ENCODE measurements around the gene LIPE. TPM values are rescaled to one million over a fixed set of nuclear protein-coding genes. Genes with fewer than 3 reads are reported as not detected.

The LIPE gene
- total RNA-seq, 2 experiments from 2014 or later = 24.8 to 25.1 TPM

DNA sequence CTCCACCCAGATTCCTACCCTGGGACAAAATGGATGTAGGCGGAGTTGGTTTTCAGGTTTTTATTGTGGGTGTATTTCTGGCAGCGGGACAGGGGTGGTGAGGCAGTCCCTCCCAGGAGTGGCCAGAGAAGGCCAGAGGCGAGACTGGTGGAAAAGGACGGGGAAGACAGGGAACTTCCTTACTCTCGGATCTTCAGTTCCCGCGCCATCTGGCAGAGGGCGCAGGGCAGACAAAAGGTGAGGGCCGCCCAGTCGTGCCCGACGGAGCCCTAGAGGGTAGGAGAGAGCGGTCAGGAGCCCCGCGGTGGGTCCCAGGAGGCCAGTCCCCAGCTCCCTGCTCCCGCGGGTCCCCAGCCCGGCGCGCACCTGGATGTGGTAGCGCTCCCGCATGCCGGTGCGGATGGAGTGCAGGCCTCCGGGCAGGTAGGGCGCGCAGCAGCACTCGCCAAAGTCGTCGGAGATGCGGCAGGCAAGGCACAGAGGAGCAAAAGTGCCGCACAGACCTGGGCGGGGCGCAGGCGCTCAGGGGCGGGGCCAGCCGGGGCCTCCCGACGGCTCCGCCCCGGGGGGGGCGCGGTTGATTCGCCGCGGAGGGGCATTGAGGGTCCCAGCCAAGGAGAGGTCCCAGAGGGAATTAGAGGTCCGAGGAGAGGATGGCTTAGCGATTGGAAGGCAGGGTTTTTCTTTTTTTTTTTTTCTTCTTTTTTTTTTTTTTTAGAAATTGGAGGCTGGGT is 40.0 kb downstream of the LIPE start:
- H3K27ac Mint-ChIP-seq = no peak overlapping the region
- peak; percentile 79 for DNase-seq
- peaks cover 4% of the 10 kb centered on the region for H3K4me1 Mint-ChIP-seq

GRCh38 chr19:42380155-42380554 is 47.0 kb downstream of the LIPE start:
- H3K27ac Mint-ChIP-seq = no peak overlapping the region
- DNase-seq = no peak
- H3K4me3 Mint-ChIP-seq = no peak overlapping the region
- peaks cover 12% of the 10 kb centered on the region for H3K4me1 Mint-ChIP-seq
- H3K27me3 Mint-ChIP-seq = peaks cover 30% of the 10 kb centered on the region
- H3K9me3 Mint-ChIP-seq = no peaks in the 10 kb centered on the region
- peaks cover 4% of the 10 kb centered on the region for H3K36me3 Mint-ChIP-seq

More for the DNA sequence above, 40.0 kb downstream of the LIPE start:
- Mint-ChIP-seq H3K4me3 (peak overlapping the region; percentile 59), H3K36me3 (no peaks in the 10 kb centered on the region), H3K9me3 (no peaks in the 10 kb centered on the region), H3K27me3 (peaks cover 57% of the 10 kb centered on the region)

- DNase-seq = peak; percentile 43
- Mint-ChIP-seq H3K4me3 (no peak overlapping the region), H3K36me3 (peaks cover 5% of the 10 kb centered on the region)
Observed at GRCh38 chr19:42378225-42379215, 48.7 kb downstream of the LIPE start.

GRCh38 chr19:42376177-42376555 is 51.0 kb downstream of the LIPE start:
- peaks cover 12% of the 10 kb centered on the region for H3K27me3 Mint-ChIP-seq
- no peak overlapping the region for H3K27ac Mint-ChIP-seq
- DNase-seq = no peak
- H3K9me3 Mint-ChIP-seq = no peaks in the 10 kb centered on the region
- peaks cover 12% of the 10 kb centered on the region for H3K4me1 Mint-ChIP-seq
- H3K36me3 Mint-ChIP-seq = peaks cover 5% of the 10 kb centered on the region
- H3K4me3 Mint-ChIP-seq = no peak overlapping the region

More at GRCh38 chr19:42378225-42379215, 48.7 kb downstream of the LIPE start:
- H3K27ac Mint-ChIP-seq = peak overlapping the region; percentile 61
- no peaks in the 10 kb centered on the region for H3K9me3 Mint-ChIP-seq
- H3K4me1 Mint-ChIP-seq = peaks cover 12% of the 10 kb centered on the region
- H3K27me3 Mint-ChIP-seq = peaks cover 30% of the 10 kb centered on the region

DNA sequence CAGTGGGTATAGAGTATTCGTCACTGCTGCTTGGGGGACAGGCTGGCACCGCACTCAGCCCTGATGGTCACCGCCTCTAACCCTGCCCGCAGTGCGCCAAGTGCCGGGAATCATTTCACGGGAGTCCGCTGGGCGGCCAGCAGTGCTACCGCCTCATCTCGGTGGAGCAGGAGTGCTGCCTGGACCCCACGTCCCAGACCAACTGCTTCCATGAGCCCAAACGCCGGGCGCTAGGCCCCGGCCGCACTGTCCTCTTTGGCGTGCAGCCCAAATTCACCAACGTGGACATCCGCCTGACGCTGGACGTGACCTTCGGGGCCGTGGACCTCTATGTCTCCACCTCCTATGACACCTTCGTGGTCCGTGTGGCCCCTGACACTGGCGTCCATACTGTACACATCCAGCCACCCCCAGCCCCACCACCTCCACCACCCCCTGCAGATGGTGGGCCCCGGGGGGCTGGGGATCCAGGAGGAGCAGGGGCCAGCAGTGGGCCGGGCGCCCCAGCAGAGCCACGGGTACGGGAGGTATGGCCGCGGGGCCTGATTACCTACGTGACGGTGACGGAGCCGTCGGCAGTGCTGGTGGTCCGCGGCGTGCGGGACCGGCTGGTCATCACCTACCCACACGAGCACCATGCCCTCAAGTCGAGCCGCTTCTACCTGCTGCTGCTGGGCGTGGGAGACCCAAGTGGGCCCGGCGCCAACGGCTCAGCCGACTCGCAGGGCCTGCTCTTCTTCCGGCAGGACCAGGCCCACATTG is 51.6 kb downstream of the LIPE start:
- H3K36me3 Mint-ChIP-seq = peaks cover 5% of the 10 kb centered on the region
- H3K27me3 Mint-ChIP-seq = peaks cover 8% of the 10 kb centered on the region
- H3K4me1 Mint-ChIP-seq = peaks cover 12% of the 10 kb centered on the region
- H3K27ac Mint-ChIP-seq = no peak overlapping the region
- H3K4me3 Mint-ChIP-seq = no peak overlapping the region
- DNase-seq = no peak
- no peaks in the 10 kb centered on the region for H3K9me3 Mint-ChIP-seq

- Mint-ChIP-seq H3K4me1 (peaks cover 12% of the 10 kb centered on the region), H3K36me3 (peaks cover 5% of the 10 kb centered on the region), H3K27me3 (peaks cover 1% of the 10 kb centered on the region), H3K9me3 (no peaks in the 10 kb centered on the region), H3K27ac (no peak overlapping the region), H3K4me3 (no peak overlapping the region)
- DNase-seq = no peak
Observed at GRCh38 chr19:42374826-42375376, 52.3 kb downstream of the LIPE start.

- no peak for DNase-seq
- Mint-ChIP-seq H3K4me1 (no peaks in the 10 kb centered on the region), H3K27me3 (no peaks in the 10 kb centered on the region), H3K36me3 (peaks cover 5% of the 10 kb centered on the region), H3K4me3 (no peak overlapping the region), H3K27ac (no peak overlapping the region), H3K9me3 (no peaks in the 10 kb centered on the region)
Observed at GRCh38 chr19:42370626-42371175, 56.5 kb downstream of the LIPE start.

DNA sequence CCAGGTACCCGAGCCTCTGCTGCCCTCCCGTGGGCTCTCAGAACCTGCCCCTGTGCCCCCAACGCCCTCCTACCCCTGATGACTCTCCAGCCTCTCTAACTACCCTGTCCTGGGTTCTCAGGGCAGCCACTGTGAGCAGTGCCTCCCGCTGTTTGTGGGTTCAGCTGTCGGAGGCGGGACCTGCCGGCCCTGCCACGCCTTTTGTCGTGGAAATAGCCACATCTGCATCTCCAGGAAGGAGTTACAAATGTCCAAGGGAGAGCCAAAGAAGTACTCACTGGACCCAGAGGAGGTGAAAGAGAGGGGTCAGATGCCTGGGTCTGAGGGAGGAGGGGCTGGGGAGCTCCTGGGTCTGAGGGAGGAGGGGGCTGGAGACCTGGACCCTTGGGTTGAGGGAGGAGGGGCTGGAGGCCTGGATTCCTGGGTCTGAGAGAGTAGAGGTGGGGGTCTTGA is 57.1 kb downstream of the LIPE start:
- no peak for DNase-seq
- no peaks in the 10 kb centered on the region for H3K4me1 Mint-ChIP-seq
- no peaks in the 10 kb centered on the region for H3K27me3 Mint-ChIP-seq
- H3K4me3 Mint-ChIP-seq = no peak overlapping the region
- no peaks in the 10 kb centered on the region for H3K9me3 Mint-ChIP-seq
- H3K36me3 Mint-ChIP-seq = peaks cover 2% of the 10 kb centered on the region
- no peak overlapping the region for H3K27ac Mint-ChIP-seq

DNA sequence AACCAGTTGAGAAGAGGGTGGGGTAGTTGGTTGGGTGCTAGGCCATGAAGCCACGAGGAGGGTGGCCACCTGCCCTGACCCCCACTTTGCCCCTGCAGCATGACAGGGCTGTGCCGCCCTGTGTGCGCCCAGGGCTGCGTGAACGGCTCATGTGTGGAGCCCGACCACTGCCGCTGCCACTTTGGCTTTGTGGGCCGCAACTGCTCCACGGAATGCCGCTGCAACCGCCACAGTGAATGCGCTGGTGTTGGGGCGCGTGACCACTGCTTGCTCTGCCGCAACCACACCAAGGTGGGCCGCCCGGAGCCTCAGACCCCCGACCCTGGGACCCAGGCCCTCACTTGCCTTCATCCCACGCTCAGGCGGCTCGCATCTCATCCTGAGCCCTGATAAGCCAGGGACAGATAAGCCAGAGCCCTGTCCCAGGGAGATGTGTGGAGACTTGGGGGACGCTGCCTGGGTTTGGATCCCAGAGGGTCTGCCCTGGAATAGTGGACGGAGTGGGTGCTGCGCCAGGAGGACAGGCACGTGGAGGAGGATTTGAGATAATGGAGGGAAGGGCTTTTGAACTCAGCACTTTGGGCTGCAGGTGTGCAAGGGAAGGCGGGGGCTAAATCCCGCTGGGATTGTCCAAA is 57.6 kb downstream of the LIPE start:
- peaks cover 1% of the 10 kb centered on the region for H3K36me3 Mint-ChIP-seq
- no peaks in the 10 kb centered on the region for H3K27me3 Mint-ChIP-seq
- H3K4me3 Mint-ChIP-seq = no peak overlapping the region
- DNase-seq = no peak
- H3K9me3 Mint-ChIP-seq = no peaks in the 10 kb centered on the region
- no peaks in the 10 kb centered on the region for H3K4me1 Mint-ChIP-seq
- H3K27ac Mint-ChIP-seq = no peak overlapping the region

- Mint-ChIP-seq H3K27ac (no peak overlapping the region), H3K4me1 (no peaks in the 10 kb centered on the region), H3K9me3 (no peaks in the 10 kb centered on the region), H3K36me3 (peaks cover 3% of the 10 kb centered on the region), H3K4me3 (no peak overlapping the region), H3K27me3 (no peaks in the 10 kb centered on the region)
- no peak for DNase-seq
Observed at GRCh38 chr19:42368765-42369164, 58.4 kb downstream of the LIPE start.

- no peaks in the 10 kb centered on the region for H3K27me3 Mint-ChIP-seq
- H3K36me3 Mint-ChIP-seq = peaks cover 6% of the 10 kb centered on the region
- H3K27ac Mint-ChIP-seq = no peak overlapping the region
- H3K4me3 Mint-ChIP-seq = no peak overlapping the region
- no peak for DNase-seq
- H3K9me3 Mint-ChIP-seq = no peaks in the 10 kb centered on the region
- H3K4me1 Mint-ChIP-seq = no peaks in the 10 kb centered on the region
Observed at GRCh38 chr19:42368360-42368759, 58.8 kb downstream of the LIPE start.

- Mint-ChIP-seq H3K27ac (no peak overlapping the region), H3K9me3 (no peaks in the 10 kb centered on the region), H3K36me3 (peaks cover 6% of the 10 kb centered on the region), H3K4me3 (no peak overlapping the region), H3K27me3 (no peaks in the 10 kb centered on the region), H3K4me1 (no peaks in the 10 kb centered on the region)
- no peak for DNase-seq
Observed at GRCh38 chr19:42367929-42368328, 59.3 kb downstream of the LIPE start.

GRCh38 chr19:42366673-42367072 is 60.5 kb downstream of the LIPE start:
- no peaks in the 10 kb centered on the region for H3K27me3 Mint-ChIP-seq
- no peaks in the 10 kb centered on the region for H3K4me1 Mint-ChIP-seq
- no peak overlapping the region for H3K27ac Mint-ChIP-seq
- DNase-seq = no peak
- no peak overlapping the region for H3K4me3 Mint-ChIP-seq
- H3K9me3 Mint-ChIP-seq = no peaks in the 10 kb centered on the region
- peaks cover 6% of the 10 kb centered on the region for H3K36me3 Mint-ChIP-seq
